HCT116 (cell line): ENCODE results near the gene AGTRAP. TPM values are rescaled to one million over a fixed set of nuclear protein-coding genes. Genes with fewer than 3 reads are reported as not detected.

Experiments used
- ATAC-seq: fragments of 200-7000 bp; cut with Tn5 transposase; 2 replicates; pipeline ENCODE4 v1.9.1; 2020; ENCODE audit warnings: mild to moderate bottlenecking, moderate library complexity
- BruUV-seq: library from RNA; stranded (reverse); fragments of 400-500 nt; replicated peaks from 2 replicates; lab custom pipeline; 2021; lab: Mats Ljungman, UMichigan
- CTCF ChIA-PET: fragments of 300-600 bp; sonication (Branson Sonifier 250); formaldehyde crosslinking; loops from one replicate; lab custom pipeline; 2021; ENCODE audit warnings: antibody characterized with exemption; lab: Charles Lee
- POLR2A ChIA-PET: fragments of 300-600, 350-600 bp; sonication (Branson Sonifier 250); formaldehyde crosslinking; loops from one replicate; lab custom pipeline; 2021; ENCODE audit warnings: antibody characterized with exemption; lab: Charles Lee
- RAD21 ChIA-PET, 2 experiments: fragments of 300-600 bp; sonication (Branson Sonifier 250); formaldehyde crosslinking; loops; one replicate each; lab custom pipeline; 2023; ENCODE audit warnings: low total read pairs in 2 of 2; ENCODE audit not compliant: uncharacterized antibody in 2 of 2, unreplicated experiment in 2 of 2, low non-redundant PET in 1 of 2; lab: Charles Lee
- DNase-seq: peaks from one replicate; pipeline ENCODE4 v3.0.0-alpha.2; 2010; ENCODE audit warnings: low read depth, low spot score
- H2AFZ ChIP-seq: fragments of 200-600 bp; shearing (Covaris generic), sonication (generic); 2 replicates; pipeline ENCODE4 v1.6.1; 2017; ENCODE audit warnings: low read depth, mixed run types, mixed read lengths, antibody characterized with exemption, low read length; ENCODE audit not compliant: poor library complexity, severe bottlenecking
- H3K27ac ChIP-seq: 2 replicates; pipeline ENCODE4 v1.5.1; 2012; ENCODE audit warnings: low read depth, low read length
- H3K27me3 ChIP-seq: fragments of 200-600 bp; sonication (generic); 2 replicates; pipeline ENCODE4 v1.6.1; 2016; ENCODE audit warnings: mixed run types, low read length, mixed read lengths; ENCODE audit not compliant: insufficient read depth
- H3K36me3 ChIP-seq, 2 experiments: fragments of 200-500 bp in 1 of 2; fragments of 200-600 bp in 1 of 2; sonication (Bioruptor generic) in 1 of 2; sonication (generic) in 1 of 2; 2 replicates each; pipeline versions ENCODE4 v1.5.1 to v1.6.1; 2014 to 2016; ENCODE audit warnings: low read length in 2 of 2, inconsistent platforms in 1 of 2, mixed read lengths in 1 of 2, mixed run types in 1 of 2; ENCODE audit not compliant: insufficient read depth in 2 of 2, control insufficient read depth in 1 of 2
- H3K4me1 ChIP-seq, 2 experiments: fragments of 200-600 bp in 1 of 2; sonication (generic) in 1 of 2; 2 replicates each; pipeline versions ENCODE4 v1.5.1 to v1.6.1; 2012 to 2017; ENCODE audit warnings: low read length in 2 of 2, inconsistent platforms in 1 of 2, mild to moderate bottlenecking in 1 of 2, mixed read lengths in 1 of 2, mixed run types in 1 of 2, moderate library complexity in 1 of 2; ENCODE audit not compliant: insufficient read depth in 2 of 2, control insufficient read depth in 1 of 2
- H3K4me2 ChIP-seq: fragments of 200-600 bp; sonication (generic); 2 replicates; pipeline ENCODE4 v1.6.1; 2017; ENCODE audit warnings: mixed run types, low read length, mixed read lengths
- H3K4me3 ChIP-seq, 2 experiments: fragments of 200-600 bp in 1 of 2; sonication (generic) in 1 of 2; replicated peaks in 1 of 2; 2 replicates each; pipeline ENCODE4 v1.5.1; 2011 to 2016; ENCODE audit warnings: low read length in 2 of 2, control low read depth in 1 of 2, low read depth in 1 of 2, mild to moderate bottlenecking in 1 of 2, mixed read lengths in 1 of 2, mixed run types in 1 of 2
- H3K79me2 ChIP-seq: fragments of 200-600 bp; sonication (generic); 2 replicates; pipeline ENCODE4 v1.6.1; 2017; ENCODE audit warnings: mild to moderate bottlenecking, mixed run types, low read length, moderate library complexity, mixed read lengths; ENCODE audit not compliant: insufficient read depth
- H3K9ac ChIP-seq: fragments of 200-600 bp; sonication (generic); 2 replicates; pipeline ENCODE4 v1.6.1; 2016; ENCODE audit warnings: low read length, mixed read lengths
- H3K9me2 ChIP-seq: fragments of 200-600 bp; sonication (generic), shearing (Covaris generic); 2 replicates; pipeline ENCODE4 v1.6.1; 2017; ENCODE audit warnings: mixed run types, mild to moderate bottlenecking, moderate library complexity; ENCODE audit not compliant: insufficient read depth
- H3K9me3 ChIP-seq, 2 experiments: fragments of 200-500 bp in 1 of 2; fragments of 200-600 bp in 1 of 2; sonication (Bioruptor generic) in 1 of 2; sonication (generic) in 1 of 2; 2 replicates each; pipeline ENCODE4 v1.6.1; 2014 to 2017; ENCODE audit warnings: low read length in 2 of 2, mixed read lengths in 2 of 2, inconsistent platforms in 1 of 2, low read depth in 1 of 2, mild to moderate bottlenecking in 1 of 2, mixed run types in 1 of 2, moderate library complexity in 1 of 2; ENCODE audit not compliant: control insufficient read depth in 1 of 2, insufficient read depth in 1 of 2
- H4K20me1 ChIP-seq: fragments of 200-600 bp; sonication (generic), shearing (Covaris generic); 2 replicates; pipeline ENCODE4 v1.6.1; 2017; ENCODE audit warnings: mixed run types, mild to moderate bottlenecking, moderate library complexity; ENCODE audit not compliant: insufficient read depth
- CBX3 ChIP-seq: IDR thresholded peaks from 2 replicates; pipeline ENCODE4 v1.6.1; 2012; ENCODE audit warnings: low read depth
- CEBPB ChIP-seq: IDR thresholded peaks from 2 replicates; pipeline ENCODE4 v1.6.1; 2012; ENCODE audit warnings: low read depth
- ELF1 ChIP-seq: IDR thresholded peaks from 2 replicates; pipeline ENCODE4 v1.6.1; 2012; ENCODE audit warnings: low read depth, borderline replicate concordance
- EZH2phosphoT487 ChIP-seq: fragments of 200-600 bp; IDR thresholded peaks from 2 replicates; pipeline ENCODE4 v1.6.1; 2018; ENCODE audit warnings: antibody characterized with exemption, borderline replicate concordance
- FOSL1 ChIP-seq: IDR thresholded peaks from 2 replicates; pipeline ENCODE4 v1.6.1; 2012; ENCODE audit warnings: low read depth
- POLR2A ChIP-seq: IDR thresholded peaks from 2 replicates; pipeline ENCODE4 v1.7.0; 2011; ENCODE audit warnings: borderline replicate concordance; ENCODE audit not compliant: insufficient read depth, insufficient read length; ENCODE audit errors: extremely low read depth
- TCF7L2 ChIP-seq: IDR thresholded peaks from 2 replicates; pipeline ENCODE4 v1.7.0; 2011; ENCODE audit warnings: borderline replicate concordance, inconsistent platforms; ENCODE audit not compliant: insufficient read depth, insufficient read length; ENCODE audit errors: extremely low read depth
- YY1 ChIP-seq: IDR thresholded peaks from 2 replicates; pipeline ENCODE4 v1.6.1; 2011; ENCODE audit warnings: low read length, low read depth, moderate library complexity, mild to moderate bottlenecking; ENCODE audit not compliant: insufficient replicate concordance; ENCODE audit errors: extremely low read depth
- intact Hi-C: fragments of 100-400 bp; cut with micrococcal nuclease; formaldehyde crosslinking; loops from 2 replicates; pipeline ENCODE4 v1.10.0; 2022
- total RNA-seq: library from RNA; stranded (reverse); gene quantifications from one replicate; pipeline ENCODE4 v1.2.1, GENCODE V29; 2021; ENCODE audit not compliant: unreplicated experiment
- TF ChIP-seq, protein P1 (sequence below): IDR thresholded peaks from 2 replicates; pipeline ENCODE4 v1.6.1; 2012
- TF ChIP-seq, protein P2 (sequence below), 3 experiments: fragments of 200-600 bp in 1 of 3; sonication (generic) in 1 of 3; IDR thresholded peaks in 2 of 3; conservative IDR thresholded peaks in 1 of 3; 2 replicates each; pipeline ENCODE4 v1.5.1; 2012 to 2017; ENCODE audit warnings: low read depth in 2 of 3, low read length in 2 of 3, antibody characterized with exemption in 1 of 3, borderline replicate concordance in 1 of 3, control low read depth in 1 of 3, mild to moderate bottlenecking in 1 of 3, mixed read lengths in 1 of 3, mixed run types in 1 of 3, moderate library complexity in 1 of 3; ENCODE audit not compliant: insufficient read depth in 1 of 3

AGTRAP gene
- total RNA-seq, 1 experiment from 2014 or later, result 49.0 TPM

DNA sequence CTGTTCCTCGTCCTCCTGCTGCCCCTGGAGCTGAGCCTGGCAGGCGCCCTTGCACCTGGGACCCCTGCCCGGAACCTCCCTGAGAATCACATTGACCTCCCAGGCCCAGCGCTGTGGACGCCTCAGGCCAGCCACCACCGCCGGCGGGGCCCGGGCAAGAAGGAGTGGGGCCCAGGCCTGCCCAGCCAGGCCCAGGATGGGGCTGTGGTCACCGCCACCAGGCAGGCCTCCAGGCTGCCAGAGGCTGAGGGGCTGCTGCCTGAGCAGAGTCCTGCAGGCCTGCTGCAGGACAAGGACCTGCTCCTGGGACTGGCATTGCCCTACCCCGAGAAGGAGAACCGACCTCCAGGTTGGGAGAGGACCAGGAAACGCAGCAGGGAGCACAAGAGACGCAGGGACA, 29.6 kb upstream of the AGTRAP start:
- no peak for TF ChIP-seq POLR2A
- no peak for TF ChIP-seq YY1
- TF ChIP-seq CBX3, result no peak
- TF ChIP-seq EZH2phosphoT487, result no peak
- TF ChIP-seq TCF7L2, result no peak
- TF ChIP-seq, protein P1, sequence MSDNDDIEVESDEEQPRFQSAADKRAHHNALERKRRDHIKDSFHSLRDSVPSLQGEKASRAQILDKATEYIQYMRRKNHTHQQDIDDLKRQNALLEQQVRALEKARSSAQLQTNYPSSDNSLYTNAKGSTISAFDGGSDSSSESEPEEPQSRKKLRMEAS, result no peak
- no peak for TF ChIP-seq FOSL1
- TF ChIP-seq CEBPB, result no peak
- H2AFZ ChIP-seq, result no peak overlapping the region
- H3K36me3 ChIP-seq, result no peaks in the 10 kb centered on the region
- H3K9me3 ChIP-seq, result no peaks in the 10 kb centered on the region
- H3K27me3 ChIP-seq, result no peaks in the 10 kb centered on the region
- no TSS peak for BruUV-seq
- no peak overlapping the region for H3K4me2 ChIP-seq
- H3K4me1 ChIP-seq, result peaks cover 16 to 24% of the 10 kb centered on the region in 2 experiments
- intact Hi-C loops, result no loop called here
- H3K9ac ChIP-seq, result no peak overlapping the region
- H3K27ac ChIP-seq, result no peak overlapping the region
- DNase-seq (no peak), ATAC-seq (no peak)
- ChIA-PET RAD21 (no interaction called here), CTCF (no interaction called here), POLR2A (no interaction called here)
- H3K4me3 ChIP-seq, result no peak overlapping the region
- H3K79me2 ChIP-seq, result no peaks in the 10 kb centered on the region
- no peaks in the 10 kb centered on the region for H3K9me2 ChIP-seq
- H4K20me1 ChIP-seq, result no peaks in the 10 kb centered on the region

DNA sequence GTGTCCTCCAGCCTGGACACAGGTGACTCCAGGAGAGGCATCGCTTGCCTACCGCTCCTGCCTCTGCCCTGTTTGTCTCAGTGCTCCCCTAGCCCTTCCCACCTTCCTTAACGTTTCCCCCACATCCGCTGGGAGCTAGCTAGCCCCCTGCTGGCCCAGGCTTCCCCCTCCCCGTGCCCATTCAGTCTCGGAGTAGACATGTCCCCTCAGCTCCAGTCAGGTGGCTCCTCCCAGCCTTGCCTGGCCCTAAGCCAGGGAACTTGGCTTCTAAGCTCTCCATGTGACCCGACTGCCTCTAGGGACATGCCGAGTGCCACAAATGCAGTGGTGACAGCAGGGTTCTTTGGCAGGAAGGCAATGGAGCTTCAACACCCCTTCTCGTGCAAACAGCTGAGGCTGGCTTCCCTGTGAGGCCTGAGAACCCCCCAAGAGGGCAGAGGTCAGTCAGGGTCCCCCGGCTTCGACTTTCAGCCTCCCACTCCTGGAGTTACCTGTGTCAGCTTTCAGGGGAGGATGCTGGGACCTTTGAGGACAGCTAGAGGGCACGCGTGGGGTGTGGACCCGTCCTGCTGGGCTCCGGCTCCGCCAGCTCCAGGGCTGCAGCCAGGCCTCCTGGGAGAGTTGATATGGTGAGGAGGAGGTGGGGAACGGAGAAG, 28.2 kb upstream of the AGTRAP start:
- ChIA-PET POLR2A (interaction anchor here (0.8 kb wide), 1 partner anchor 27 kb away, joined by 4 read pairs; the partner anchor contains the start of gene MAD2L2), RAD21 (no interaction called here), CTCF (interaction anchor here (0.6 to 1.6 kb wide), 7 partner anchors 12 to 670 kb away, joined by 3 to 6 read pairs (median 3); no protein-coding TSS in a partner anchor)
- no peaks in the 10 kb centered on the region for H4K20me1 ChIP-seq
- H3K4me3 ChIP-seq, result no peak overlapping the region
- no peaks in the 10 kb centered on the region for H3K9me3 ChIP-seq
- H3K27me3 ChIP-seq, result no peaks in the 10 kb centered on the region
- peaks cover 16 to 26% of the 10 kb centered on the region in 2 experiments for H3K4me1 ChIP-seq
- BruUV-seq, result no TSS peak
- H3K4me2 ChIP-seq, result peak overlapping the region; percentile 40
- no peak for DNase-seq
- TF ChIP-seq, protein P2, sequence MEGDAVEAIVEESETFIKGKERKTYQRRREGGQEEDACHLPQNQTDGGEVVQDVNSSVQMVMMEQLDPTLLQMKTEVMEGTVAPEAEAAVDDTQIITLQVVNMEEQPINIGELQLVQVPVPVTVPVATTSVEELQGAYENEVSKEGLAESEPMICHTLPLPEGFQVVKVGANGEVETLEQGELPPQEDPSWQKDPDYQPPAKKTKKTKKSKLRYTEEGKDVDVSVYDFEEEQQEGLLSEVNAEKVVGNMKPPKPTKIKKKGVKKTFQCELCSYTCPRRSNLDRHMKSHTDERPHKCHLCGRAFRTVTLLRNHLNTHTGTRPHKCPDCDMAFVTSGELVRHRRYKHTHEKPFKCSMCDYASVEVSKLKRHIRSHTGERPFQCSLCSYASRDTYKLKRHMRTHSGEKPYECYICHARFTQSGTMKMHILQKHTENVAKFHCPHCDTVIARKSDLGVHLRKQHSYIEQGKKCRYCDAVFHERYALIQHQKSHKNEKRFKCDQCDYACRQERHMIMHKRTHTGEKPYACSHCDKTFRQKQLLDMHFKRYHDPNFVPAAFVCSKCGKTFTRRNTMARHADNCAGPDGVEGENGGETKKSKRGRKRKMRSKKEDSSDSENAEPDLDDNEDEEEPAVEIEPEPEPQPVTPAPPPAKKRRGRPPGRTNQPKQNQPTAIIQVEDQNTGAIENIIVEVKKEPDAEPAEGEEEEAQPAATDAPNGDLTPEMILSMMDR (IDR thresholded peaks at IDR 0.05 in 2 of 3, conservative IDR thresholded peaks at IDR 0.05 in 1 of 3; ENCODE audit: borderline replicate concordance in 1 of 3, insufficient read depth in 1 of 3, low read depth in 2 of 3, low read length in 2 of 3), result peak in 1 of 3 experiments; percentile 5; a peak in 1 of 6 replicates
- TF ChIP-seq ELF1, result no peak
- TF ChIP-seq, all 23 proteins: peak for 1
- Histone ChIP-seq H3K9me2 (no peaks in the 10 kb centered on the region), H3K9ac (no peak overlapping the region), H2AFZ (no peak overlapping the region), H3K79me2 (no peaks in the 10 kb centered on the region), H3K27ac (peak overlapping the region; percentile 1; the same call in 1 of the 2 replicates), H3K36me3 (no peaks in the 10 kb centered on the region)
- intact Hi-C loops, result no loop called here
- ATAC-seq, result peak; percentile 55
